DOHH2 (cell line): ENCODE measurements around the gene DCPS.

Experiments
- H3F3A ChIP-seq: fragments of 200-600 bp; sonication (generic), shearing (Covaris generic); 2 replicates; pipeline ENCODE4 v1.6.0; 2016; ENCODE audit warnings: antibody characterized with exemption, mild to moderate bottlenecking; ENCODE audit not compliant: control insufficient read depth, insufficient read depth
- H3K27ac ChIP-seq: fragments of 200-600 bp; sonication (generic); 2 replicates; pipeline ENCODE4 v1.5.1; 2014; ENCODE audit warnings: low read depth, mild to moderate bottlenecking, low read length, moderate library complexity
- H3K27me3 ChIP-seq: fragments of 200-600 bp; sonication (generic); 2 replicates; pipeline ENCODE4 v1.6.1; 2014; ENCODE audit warnings: mild to moderate bottlenecking, low read length, mixed read lengths; ENCODE audit not compliant: control insufficient read depth
- H3K36me3 ChIP-seq: fragments of 200-600 bp; sonication (generic); 2 replicates; pipeline ENCODE4 v1.6.1; 2014; ENCODE audit warnings: mild to moderate bottlenecking, low read length, moderate library complexity, mixed read lengths; ENCODE audit not compliant: control insufficient read depth
- H3K4me1 ChIP-seq: fragments of 200-600 bp; sonication (generic); 2 replicates; pipeline ENCODE4 v1.6.1; 2014; ENCODE audit warnings: mild to moderate bottlenecking, low read length, mixed read lengths; ENCODE audit not compliant: control insufficient read depth
- H3K4me2 ChIP-seq: fragments of 200-600 bp; sonication (generic); 2 replicates; pipeline ENCODE4 v1.6.0; 2014; ENCODE audit warnings: mild to moderate bottlenecking, low read length, moderate library complexity
- H3K4me3 ChIP-seq: fragments of 200-600 bp; sonication (generic); 2 replicates; pipeline ENCODE4 v1.5.1; 2014; ENCODE audit warnings: mild to moderate bottlenecking, low read length, mixed read lengths
- H3K79me2 ChIP-seq: fragments of 200-600 bp; sonication (generic); 2 replicates; pipeline ENCODE4 v1.6.1; 2014; ENCODE audit warnings: mild to moderate bottlenecking, low read length, mixed read lengths; ENCODE audit not compliant: control insufficient read depth
- H3K9me2 ChIP-seq: fragments of 200-600 bp; sonication (generic); replicated peaks from 2 replicates; pipeline ENCODE4 v1.6.1; 2014; ENCODE audit warnings: mild to moderate bottlenecking, low read length, mixed read lengths; ENCODE audit not compliant: control insufficient read depth
- H3K9me3 ChIP-seq: fragments of 200-600 bp; sonication (generic); 2 replicates; pipeline ENCODE4 v1.6.1; 2014; ENCODE audit warnings: antibody characterized with exemption, low read length, mixed read lengths; ENCODE audit not compliant: control insufficient read depth, insufficient read depth
- H4K20me1 ChIP-seq: fragments of 200-600 bp; sonication (generic); 2 replicates; pipeline ENCODE4 v1.6.0; 2014; ENCODE audit warnings: low read depth, mild to moderate bottlenecking, antibody characterized with exemption, low read length, moderate library complexity; ENCODE audit not compliant: control insufficient read depth, insufficient read depth
- CTCF ChIP-seq: fragments of 200-600 bp; sonication (generic); IDR thresholded peaks from one replicate; pipeline ENCODE4 v1.5.1; 2014; ENCODE audit warnings: antibody characterized with exemption, mild to moderate bottlenecking, low read depth, low read length; ENCODE audit not compliant: poor library complexity, severe bottlenecking
- EZH2phosphoT487 ChIP-seq: fragments of 200-600 bp; sonication (generic); IDR thresholded peaks from 2 replicates; pipeline ENCODE4 v1.6.1; 2017; ENCODE audit warnings: borderline replicate concordance, mild to moderate bottlenecking, antibody characterized with exemption, low read length, moderate library complexity, mixed read lengths

DCPS gene

DNA sequence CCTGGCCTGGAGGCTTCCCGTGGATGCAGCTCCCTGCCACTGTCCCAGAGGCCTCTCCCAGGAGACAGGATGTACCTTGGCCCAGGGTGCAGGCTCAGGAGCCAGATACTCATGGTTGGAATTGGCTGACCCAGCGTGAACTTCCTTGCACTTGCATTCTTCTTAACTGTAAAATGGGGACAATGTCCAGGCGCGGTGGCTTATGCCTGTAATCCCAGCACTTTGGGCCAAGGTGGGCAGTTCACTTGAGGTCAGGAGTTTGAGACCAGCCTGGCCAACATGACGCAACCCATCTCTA is 31.6 kb downstream of the DCPS start:
- Histone ChIP-seq H4K20me1 (no peaks in the 10 kb centered on the region), H3K79me2 (no peaks in the 10 kb centered on the region), H3K27ac (no peak overlapping the region)

DNA sequence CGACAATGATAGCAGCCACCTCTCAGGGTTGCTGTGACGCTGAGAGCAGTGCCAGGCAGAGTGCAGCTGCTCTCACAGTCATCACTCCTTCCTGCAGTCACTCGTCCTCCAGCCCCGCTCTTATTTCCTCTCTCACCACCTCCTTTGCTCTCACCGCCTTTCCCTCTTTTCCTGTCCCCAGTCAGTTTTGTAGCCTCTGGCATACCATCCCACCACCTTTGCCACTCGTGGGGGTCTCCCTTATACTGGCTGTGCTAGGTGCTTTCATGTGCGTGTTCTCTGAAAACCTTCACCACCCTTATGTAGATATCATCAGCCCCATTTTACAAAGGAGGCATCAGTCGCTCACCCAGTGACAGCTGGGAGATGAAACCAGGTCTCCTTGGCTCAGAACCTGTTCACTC is 32.3 kb downstream of the DCPS start:
- no peaks in the 10 kb centered on the region for H3K9me3 ChIP-seq
- no peaks in the 10 kb centered on the region for H3K27me3 ChIP-seq
- H3F3A ChIP-seq, result no peaks in the 10 kb centered on the region
- H3K79me2 ChIP-seq, result no peaks in the 10 kb centered on the region
- no peak overlapping the region for H3K27ac ChIP-seq
- no peak overlapping the region for H3K4me2 ChIP-seq
- no peak overlapping the region for H3K4me3 ChIP-seq
- TF ChIP-seq CTCF (no peak), EZH2phosphoT487 (no peak)
- no peaks in the 10 kb centered on the region for H3K4me1 ChIP-seq
- H3K36me3 ChIP-seq, result peaks cover 30% of the 10 kb centered on the region
- H3K9me2 ChIP-seq, result no peaks in the 10 kb centered on the region
- no peaks in the 10 kb centered on the region for H4K20me1 ChIP-seq

More for the DNA sequence above, 31.6 kb downstream of the DCPS start:
- no peaks in the 10 kb centered on the region for H3K4me1 ChIP-seq
- no peak overlapping the region for H3K4me3 ChIP-seq
- no peak overlapping the region for H3K4me2 ChIP-seq
- peaks cover 28% of the 10 kb centered on the region for H3K36me3 ChIP-seq
- H3K27me3 ChIP-seq, result no peaks in the 10 kb centered on the region
- H3K9me3 ChIP-seq, result no peaks in the 10 kb centered on the region
- no peak for TF ChIP-seq CTCF
- TF ChIP-seq EZH2phosphoT487, result no peak
- no peaks in the 10 kb centered on the region for H3K9me2 ChIP-seq
- no peaks in the 10 kb centered on the region for H3F3A ChIP-seq

DNA sequence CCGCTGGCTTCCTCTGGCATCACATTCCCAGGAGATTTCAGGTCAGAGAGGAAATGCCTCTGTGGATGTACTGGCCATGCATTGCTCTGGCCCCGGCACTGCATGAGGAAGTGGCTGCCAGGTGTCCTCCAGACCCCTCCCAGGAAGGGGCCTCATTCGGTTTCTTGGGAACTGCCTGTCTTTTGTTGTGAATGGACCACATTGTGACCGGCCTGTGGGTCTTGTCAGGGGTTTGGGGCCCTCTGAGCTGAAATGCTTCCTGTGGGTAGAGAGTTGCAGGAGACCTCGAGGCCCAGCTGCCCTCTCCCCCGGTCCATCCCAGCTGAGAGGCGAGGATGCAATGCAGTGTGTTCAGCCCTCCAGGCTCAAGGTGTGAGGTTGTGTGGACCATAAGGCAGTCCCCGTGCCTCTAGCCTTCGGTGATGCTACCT is 32.8 kb downstream of the DCPS start:
- Histone ChIP-seq H4K20me1 (no peaks in the 10 kb centered on the region), H3K9me3 (no peaks in the 10 kb centered on the region), H3K27me3 (no peaks in the 10 kb centered on the region), H3K9me2 (no peaks in the 10 kb centered on the region), H3F3A (no peaks in the 10 kb centered on the region), H3K4me3 (no peak overlapping the region), H3K4me1 (no peaks in the 10 kb centered on the region), H3K36me3 (peaks cover 31% of the 10 kb centered on the region), H3K79me2 (no peaks in the 10 kb centered on the region), H3K27ac (no peak overlapping the region), H3K4me2 (no peak overlapping the region)
- TF ChIP-seq CTCF (no peak), EZH2phosphoT487 (no peak)

- no peaks in the 10 kb centered on the region for H3F3A ChIP-seq
- no peak for TF ChIP-seq EZH2phosphoT487
- no peak for TF ChIP-seq CTCF
- no peaks in the 10 kb centered on the region for H3K9me3 ChIP-seq
- H3K27me3 ChIP-seq, result no peaks in the 10 kb centered on the region
- H3K4me2 ChIP-seq, result no peak overlapping the region
- no peaks in the 10 kb centered on the region for H3K79me2 ChIP-seq
- no peaks in the 10 kb centered on the region for H3K4me1 ChIP-seq
- no peak overlapping the region for H3K4me3 ChIP-seq
- no peaks in the 10 kb centered on the region for H4K20me1 ChIP-seq
- H3K9me2 ChIP-seq, result no peaks in the 10 kb centered on the region
- H3K27ac ChIP-seq, result no peak overlapping the region
- H3K36me3 ChIP-seq, result peaks cover 34% of the 10 kb centered on the region
Measured at GRCh38 chr11:126337126-126337473, 33.2 kb downstream of the DCPS start.
